Astrocyte (in vitro differentiated cells and primary cell): ENCODE measurements around the gene LZTR1. TPM values are rescaled to one million over a fixed set of nuclear protein-coding genes. Genes with fewer than 3 reads are reported as not detected.

Source experiments
- DNase-seq: peaks from one replicate; pipeline ENCODE4 v3.0.0-alpha.2; 2010; ENCODE audit warnings: low read depth
- FAIRE-seq: peaks from 2 replicates; lab custom pipeline; 2011; peaks lifted over from hg19 to GRCh38; lab: Jason Lieb, UNC
- H2AFZ ChIP-seq: 2 replicates; pipeline ENCODE4 v1.6.0; 2012; ENCODE audit warnings: low read depth, low read length, inconsistent platforms
- H3K27ac ChIP-seq: 2 replicates; pipeline ENCODE4 v1.5.1; 2011; ENCODE audit warnings: low read depth, low read length, inconsistent platforms
- H3K27me3 ChIP-seq: 2 replicates; pipeline ENCODE4 v1.6.0; 2011; ENCODE audit warnings: low read length, inconsistent platforms; ENCODE audit not compliant: insufficient read depth
- H3K36me3 ChIP-seq: 2 replicates; pipeline ENCODE4 v1.5.1; 2011; ENCODE audit warnings: low read length, inconsistent platforms; ENCODE audit not compliant: insufficient read depth
- H3K4me1 ChIP-seq: 2 replicates; pipeline ENCODE4 v1.5.1; 2011; ENCODE audit warnings: low read length, inconsistent platforms; ENCODE audit not compliant: insufficient read depth
- H3K4me2 ChIP-seq: 2 replicates; pipeline ENCODE4 v1.6.0; 2012; ENCODE audit warnings: low read length, inconsistent platforms
- H3K4me3 ChIP-seq: 2 replicates; pipeline ENCODE4 v1.5.1; 2011; ENCODE audit warnings: low read depth, mild to moderate bottlenecking, low read length, inconsistent platforms; ENCODE audit not compliant: insufficient read depth
- H3K79me2 ChIP-seq: 2 replicates; pipeline ENCODE4 v1.6.0; 2012; ENCODE audit warnings: mild to moderate bottlenecking, low read length, inconsistent platforms; ENCODE audit not compliant: insufficient read depth
- H3K9ac ChIP-seq: 2 replicates; pipeline ENCODE4 v1.6.0; 2012; ENCODE audit warnings: mild to moderate bottlenecking, low read length, inconsistent platforms
- H3K9me3 ChIP-seq: 2 replicates; pipeline ENCODE4 v1.5.1; 2012; ENCODE audit warnings: low read depth, mild to moderate bottlenecking, low read length, inconsistent platforms; ENCODE audit not compliant: insufficient read depth
- H4K20me1 ChIP-seq: 2 replicates; pipeline ENCODE4 v1.6.0; 2012; ENCODE audit warnings: low read length, inconsistent platforms; ENCODE audit not compliant: insufficient read depth
- H3K27ac Mint-ChIP-seq: one replicate; pipeline ENCODE4 v1.8.0; 2021; ENCODE audit warnings: mild to moderate bottlenecking, mixed read lengths; ENCODE audit not compliant: unreplicated experiment
- H3K27me3 Mint-ChIP-seq: one replicate; pipeline ENCODE4 v1.8.0; 2021; ENCODE audit warnings: low read depth, mixed read lengths; ENCODE audit not compliant: unreplicated experiment
- H3K36me3 Mint-ChIP-seq: one replicate; pipeline ENCODE4 v1.8.0; 2021; ENCODE audit warnings: low read depth, mixed read lengths; ENCODE audit not compliant: unreplicated experiment
- H3K4me1 Mint-ChIP-seq: one replicate; pipeline ENCODE4 v1.8.0; 2021; ENCODE audit warnings: low read depth, mixed read lengths; ENCODE audit not compliant: unreplicated experiment
- H3K4me3 Mint-ChIP-seq: one replicate; pipeline ENCODE4 v1.8.0; 2021; ENCODE audit warnings: mild to moderate bottlenecking, moderate library complexity, mixed read lengths; ENCODE audit not compliant: unreplicated experiment
- H3K9me3 Mint-ChIP-seq: one replicate; pipeline ENCODE4 v1.8.0; 2021; ENCODE audit warnings: mild to moderate bottlenecking, mixed read lengths; ENCODE audit not compliant: unreplicated experiment
- EZH2 ChIP-seq: IDR thresholded peaks from 2 replicates; pipeline ENCODE4 v1.6.1; 2012; ENCODE audit warnings: mild to moderate bottlenecking, low read length, inconsistent platforms; ENCODE audit not compliant: insufficient read depth
- total RNA-seq: library from RNA; stranded (reverse); gene quantifications from 2 replicates; pipeline ENCODE4 v1.2.1, GENCODE V29; 2021
- TF ChIP-seq, protein P1 (sequence below): IDR thresholded peaks from 2 replicates; pipeline ENCODE4 v1.5.1; 2011; ENCODE audit warnings: low read depth, mild to moderate bottlenecking, inconsistent platforms, low read length, moderate library complexity; ENCODE audit not compliant: insufficient read depth

Gene LZTR1
- total RNA-seq, 1 donor from 2014 or later = 62.0 TPM

DNA sequence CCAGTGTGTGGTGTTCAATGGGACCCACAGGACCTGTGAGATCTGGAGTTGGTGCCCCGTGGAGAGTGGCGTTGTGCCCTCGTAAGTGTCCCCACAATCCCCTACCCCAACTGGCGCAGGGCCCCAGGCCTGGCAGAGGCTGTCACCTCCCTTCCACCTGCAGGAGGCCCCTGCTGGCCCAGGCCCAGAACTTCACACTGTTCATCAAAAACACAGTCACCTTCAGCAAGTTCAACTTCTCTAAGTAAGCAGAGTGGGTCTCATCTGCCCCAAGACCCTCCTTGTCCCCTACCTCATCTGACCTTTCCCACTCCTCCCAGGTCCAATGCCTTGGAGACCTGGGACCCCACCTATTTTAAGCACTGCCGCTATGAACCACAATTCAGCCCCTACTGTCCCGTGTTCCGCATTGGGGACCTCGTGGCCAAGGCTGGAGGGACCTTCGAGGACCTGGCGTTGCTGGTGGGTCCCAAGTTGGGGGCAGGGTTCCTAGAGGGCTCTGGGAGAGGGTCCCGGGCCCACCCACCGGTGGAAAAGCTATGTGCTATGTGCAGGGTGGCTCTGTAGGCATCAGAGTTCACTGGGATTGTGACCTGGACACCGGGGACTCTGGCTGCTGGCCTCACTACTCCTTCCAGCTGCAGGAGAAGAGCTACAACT lies 41.0 kb downstream of the LZTR1 start:
- H2AFZ ChIP-seq = no peak overlapping the region
- no peaks in the 10 kb centered on the region for H3K79me2 ChIP-seq
- H3K4me1 ChIP-seq = peaks cover 7% of the 10 kb centered on the region
- peaks cover 8% of the 10 kb centered on the region for H3K9me3 Mint-ChIP-seq
- TF ChIP-seq, protein P1, sequence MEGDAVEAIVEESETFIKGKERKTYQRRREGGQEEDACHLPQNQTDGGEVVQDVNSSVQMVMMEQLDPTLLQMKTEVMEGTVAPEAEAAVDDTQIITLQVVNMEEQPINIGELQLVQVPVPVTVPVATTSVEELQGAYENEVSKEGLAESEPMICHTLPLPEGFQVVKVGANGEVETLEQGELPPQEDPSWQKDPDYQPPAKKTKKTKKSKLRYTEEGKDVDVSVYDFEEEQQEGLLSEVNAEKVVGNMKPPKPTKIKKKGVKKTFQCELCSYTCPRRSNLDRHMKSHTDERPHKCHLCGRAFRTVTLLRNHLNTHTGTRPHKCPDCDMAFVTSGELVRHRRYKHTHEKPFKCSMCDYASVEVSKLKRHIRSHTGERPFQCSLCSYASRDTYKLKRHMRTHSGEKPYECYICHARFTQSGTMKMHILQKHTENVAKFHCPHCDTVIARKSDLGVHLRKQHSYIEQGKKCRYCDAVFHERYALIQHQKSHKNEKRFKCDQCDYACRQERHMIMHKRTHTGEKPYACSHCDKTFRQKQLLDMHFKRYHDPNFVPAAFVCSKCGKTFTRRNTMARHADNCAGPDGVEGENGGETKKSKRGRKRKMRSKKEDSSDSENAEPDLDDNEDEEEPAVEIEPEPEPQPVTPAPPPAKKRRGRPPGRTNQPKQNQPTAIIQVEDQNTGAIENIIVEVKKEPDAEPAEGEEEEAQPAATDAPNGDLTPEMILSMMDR = no peak
- TF ChIP-seq EZH2 = no peak
- H3K36me3 Mint-ChIP-seq = no peaks in the 10 kb centered on the region
- H3K4me1 Mint-ChIP-seq = peaks cover 6% of the 10 kb centered on the region
- H3K9ac ChIP-seq = no peak overlapping the region
- peaks cover 30% of the 10 kb centered on the region for H3K27me3 Mint-ChIP-seq
- H3K36me3 ChIP-seq = no peaks in the 10 kb centered on the region
- DNase-seq (no peak), FAIRE-seq (no peak)
- no peak overlapping the region for H3K27ac ChIP-seq
- H3K4me2 ChIP-seq = no peak overlapping the region
- H4K20me1 ChIP-seq = no peaks in the 10 kb centered on the region
- no peaks in the 10 kb centered on the region for H3K27me3 ChIP-seq
- H3K27ac Mint-ChIP-seq = no peak overlapping the region
- H3K4me3 ChIP-seq = no peak overlapping the region
- H3K4me3 Mint-ChIP-seq = no peak overlapping the region
- H3K9me3 ChIP-seq = no peaks in the 10 kb centered on the region

DNA sequence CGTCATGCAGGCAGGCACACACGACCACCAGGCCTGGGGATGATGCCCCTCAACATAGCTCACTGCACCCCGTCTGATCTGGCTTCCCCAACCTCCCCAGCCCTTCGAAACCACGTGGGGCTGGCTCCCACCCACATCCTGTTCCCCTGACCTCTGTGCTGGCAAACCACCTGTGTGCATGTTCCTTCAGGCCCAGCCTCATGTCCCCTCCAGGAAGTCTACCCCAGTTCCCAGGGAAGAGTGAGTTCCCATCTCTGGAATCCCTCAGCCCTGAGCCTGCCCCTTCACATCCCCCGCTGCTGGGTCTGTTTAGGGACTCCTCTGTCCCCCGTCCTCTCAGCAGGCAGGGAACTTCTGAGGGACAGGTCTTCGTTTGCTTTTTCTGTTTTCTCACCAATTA lies 43.2 kb downstream of the LZTR1 start:
- H3K27ac ChIP-seq = no peak overlapping the region
- no peaks in the 10 kb centered on the region for H3K9me3 ChIP-seq
- no peak overlapping the region for H3K9ac ChIP-seq
- no peaks in the 10 kb centered on the region for H3K36me3 Mint-ChIP-seq
- no peak overlapping the region for H3K4me3 Mint-ChIP-seq
- peaks cover 6% of the 10 kb centered on the region for H3K4me1 Mint-ChIP-seq
- H2AFZ ChIP-seq = no peak overlapping the region
- no peaks in the 10 kb centered on the region for H3K27me3 ChIP-seq
- H3K36me3 ChIP-seq = no peaks in the 10 kb centered on the region
- no peak for FAIRE-seq
- H4K20me1 ChIP-seq = no peaks in the 10 kb centered on the region
- no peaks in the 10 kb centered on the region for H3K79me2 ChIP-seq
- no peak for TF ChIP-seq EZH2
- TF ChIP-seq, protein P1 = no peak
- H3K9me3 Mint-ChIP-seq = no peaks in the 10 kb centered on the region
- H3K27ac Mint-ChIP-seq = no peak overlapping the region
- peaks cover 35% of the 10 kb centered on the region for H3K27me3 Mint-ChIP-seq
- no peak overlapping the region for H3K4me3 ChIP-seq
- no peak overlapping the region for H3K4me2 ChIP-seq
- peaks cover 7% of the 10 kb centered on the region for H3K4me1 ChIP-seq
- DNase-seq = no peak
